PFSK-1 (cell line): ENCODE data around the gene BEAN1.

ENCODE experiments used
- FOXP2 ChIP-seq: optimal IDR thresholded peaks from 2 replicates; pipeline ENCODE3; 2011; ENCODE audit warnings: borderline replicate concordance, control low read depth, inconsistent platforms; ENCODE audit not compliant: insufficient read depth; ENCODE audit errors: extremely low read length, extremely low read depth
- POLR2AphosphoS5 ChIP-seq: IDR thresholded peaks from 2 replicates; pipeline ENCODE4 v1.6.1; 2012; ENCODE audit warnings: low read depth, mild to moderate bottlenecking, control low read depth, low read length, moderate library complexity
- REST ChIP-seq, 2 experiments: IDR thresholded peaks; 2 replicates each; pipeline versions ENCODE4 v1.6.1 to v1.8.0; 2011 to 2012; ENCODE audit warnings: low read depth in 2 of 2, low read length in 2 of 2, control low read depth in 1 of 2, inconsistent platforms in 1 of 2, mild to moderate bottlenecking in 1 of 2, moderate library complexity in 1 of 2; ENCODE audit not compliant: insufficient read depth in 1 of 2
- SIN3A ChIP-seq: IDR thresholded peaks from 2 replicates; pipeline ENCODE4 v1.6.1; 2012; ENCODE audit warnings: mild to moderate bottlenecking, low read length, moderate library complexity, borderline replicate concordance; ENCODE audit not compliant: insufficient read depth
- TAF1 ChIP-seq: IDR thresholded peaks from 2 replicates; pipeline ENCODE4 v1.6.1; 2012; ENCODE audit warnings: low read length, control low read depth, borderline replicate concordance; ENCODE audit not compliant: insufficient read depth

Gene BEAN1

GRCh38 chr16:66493490-66494401, 66.7 kb downstream of the BEAN1 start:
- no peak for TF ChIP-seq TAF1
- TF ChIP-seq SIN3A = no peak
- no peak for TF ChIP-seq FOXP2
- TF ChIP-seq POLR2AphosphoS5 = no peak
- no peak for TF ChIP-seq REST (IDR thresholded peaks at IDR 0.05; ENCODE audit: insufficient read depth in 1 of 2, low read depth in 2 of 2, low read length in 2 of 2)

DNA sequence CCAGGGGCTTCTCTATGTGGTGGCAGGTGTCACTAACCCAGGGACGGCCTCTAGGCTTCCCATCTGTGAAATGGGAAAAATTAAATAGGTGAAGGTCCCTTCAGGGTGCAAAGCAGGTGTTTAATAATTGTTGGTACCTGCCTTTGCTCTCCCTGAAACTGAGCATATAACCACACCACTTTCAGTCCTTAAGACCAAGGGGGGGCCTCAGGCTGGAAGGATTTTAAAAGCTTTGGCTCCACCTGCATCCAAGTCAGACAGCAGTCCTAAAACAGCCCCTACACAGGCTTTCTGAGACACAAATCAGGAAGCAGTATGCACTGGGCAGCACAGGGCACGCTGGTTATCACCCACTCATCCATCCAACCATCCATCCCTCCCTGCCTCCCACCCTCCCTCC, 67.8 kb downstream of the BEAN1 start:
- no peak for TF ChIP-seq TAF1
- no peak for TF ChIP-seq SIN3A
- no peak for TF ChIP-seq REST (IDR thresholded peaks at IDR 0.05; ENCODE audit: insufficient read depth in 1 of 2, low read depth in 2 of 2, low read length in 2 of 2)
- TF ChIP-seq POLR2AphosphoS5 = no peak
- TF ChIP-seq FOXP2 = no peak

DNA sequence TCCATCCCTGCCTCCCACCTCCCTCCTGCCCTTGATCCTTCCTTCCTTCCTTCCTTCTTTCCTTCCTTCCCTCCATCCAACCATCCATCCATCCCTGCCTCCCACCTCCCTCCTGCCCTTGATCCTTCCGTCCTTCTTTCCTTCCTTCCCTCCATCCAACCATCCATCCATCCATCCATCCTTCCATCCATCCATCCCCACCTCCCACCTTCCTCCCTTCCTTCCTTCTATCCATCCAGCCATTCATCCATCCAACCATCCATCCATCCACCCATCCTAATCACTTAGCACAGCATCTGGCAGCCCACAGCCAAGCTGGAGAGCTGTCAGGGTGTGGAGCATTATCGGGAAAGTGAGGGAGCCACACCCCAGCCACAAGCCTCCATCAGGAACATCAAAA, 68.3 kb downstream of the BEAN1 start:
- no peak for TF ChIP-seq TAF1
- TF ChIP-seq REST (IDR thresholded peaks at IDR 0.05; ENCODE audit: insufficient read depth in 1 of 2, low read depth in 2 of 2, low read length in 2 of 2) = no peak
- no peak for TF ChIP-seq FOXP2
- TF ChIP-seq SIN3A = no peak
- TF ChIP-seq POLR2AphosphoS5 = no peak

DNA sequence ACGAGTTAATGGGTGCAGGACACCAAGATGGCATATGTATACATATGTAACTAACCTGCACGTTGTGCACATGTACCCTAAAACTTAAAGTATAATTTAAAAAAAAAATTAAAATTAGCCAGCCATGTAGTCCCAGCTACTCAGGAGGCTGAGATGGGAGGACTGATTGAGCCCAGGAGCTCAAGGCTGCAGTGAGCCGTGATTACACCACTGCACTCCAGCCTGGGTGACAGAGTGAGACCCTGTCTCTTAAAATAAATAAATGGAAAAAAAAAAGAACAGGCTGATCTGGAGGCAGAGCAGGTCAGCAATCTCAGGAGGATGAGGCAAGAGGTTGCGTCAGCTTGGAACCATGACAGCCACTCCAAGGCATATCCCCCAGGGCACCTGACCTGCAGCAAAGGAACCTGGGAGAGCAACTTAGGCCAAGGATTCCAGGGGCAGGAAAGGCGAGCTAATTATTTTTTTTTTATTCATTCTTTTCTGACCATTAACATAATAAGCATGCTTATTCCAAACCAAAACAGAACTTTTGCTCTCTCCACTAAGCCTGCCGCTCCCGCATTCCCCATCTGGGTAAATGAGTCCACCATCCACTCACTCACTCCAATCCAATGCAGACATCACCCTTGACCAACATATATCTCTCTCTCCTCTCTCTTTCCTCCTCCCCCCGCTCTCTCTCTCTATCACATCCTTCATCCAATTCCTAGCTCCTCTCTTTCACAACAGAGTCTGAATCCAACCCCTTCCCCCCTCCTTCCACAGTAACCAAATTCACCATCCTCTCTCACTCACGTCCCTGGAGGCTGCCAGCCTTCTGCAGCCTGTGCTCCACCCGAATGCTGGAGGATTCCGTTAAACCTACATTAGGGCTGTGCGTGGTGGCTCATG, 75.2 kb downstream of the BEAN1 start:
- TF ChIP-seq TAF1 (no peak), POLR2AphosphoS5 (no peak), REST (IDR thresholded peaks at IDR 0.05; ENCODE audit: insufficient read depth in 1 of 2, low read depth in 2 of 2, low read length in 2 of 2) (no peak), FOXP2 (no peak), SIN3A (no peak)
